HT-29 (cell line): ENCODE results near the gene MYH15. TPM values are rescaled to one million over a fixed set of nuclear protein-coding genes. Genes with fewer than 3 reads are reported as not detected.
A peak's percentile ranks its signal among the peaks of the same experiment; 100 is the strongest.
"Not testable (repeated sequence)": the region's sequence is repeated elsewhere in the genome, so short reads cannot be mapped to it uniquely, and the experiment has no call there.

Experiments used
- DNase-seq: peaks from one replicate; pipeline ENCODE4 v3.0.0-alpha.2; 2015; ENCODE audit warnings: low spot score
- total RNA-seq: library from RNA; depleted of rRNA; stranded (reverse); fragments of >200 nt; shearing (Covaris generic); gene quantifications from 2 replicates; pipeline ENCODE4 v1.2.3, GENCODE V29; 2014

MYH15 gene
- total RNA-seq, 1 experiment from 2014 or later: not detected

DNA sequence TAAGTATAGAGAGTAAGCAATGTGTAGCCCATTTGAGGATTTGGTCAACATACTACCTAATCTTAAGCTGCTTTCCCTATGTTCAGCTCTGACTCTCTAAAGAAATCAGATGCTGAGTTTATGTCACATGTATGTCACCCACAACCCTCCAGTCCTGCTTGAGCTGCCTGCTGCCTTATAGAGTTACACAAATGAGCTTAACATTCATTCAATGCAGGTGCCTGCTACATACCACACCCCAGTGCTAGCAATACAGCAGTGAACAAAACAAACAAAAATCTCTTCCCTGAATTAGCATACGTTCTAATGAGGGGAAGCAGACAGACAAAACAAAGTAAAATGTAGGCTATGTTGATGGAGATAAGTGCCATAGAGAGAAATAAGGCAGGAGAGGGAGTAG is 121.0 kb downstream of the MYH15 start:
- DNase-seq: no peak

DNA sequence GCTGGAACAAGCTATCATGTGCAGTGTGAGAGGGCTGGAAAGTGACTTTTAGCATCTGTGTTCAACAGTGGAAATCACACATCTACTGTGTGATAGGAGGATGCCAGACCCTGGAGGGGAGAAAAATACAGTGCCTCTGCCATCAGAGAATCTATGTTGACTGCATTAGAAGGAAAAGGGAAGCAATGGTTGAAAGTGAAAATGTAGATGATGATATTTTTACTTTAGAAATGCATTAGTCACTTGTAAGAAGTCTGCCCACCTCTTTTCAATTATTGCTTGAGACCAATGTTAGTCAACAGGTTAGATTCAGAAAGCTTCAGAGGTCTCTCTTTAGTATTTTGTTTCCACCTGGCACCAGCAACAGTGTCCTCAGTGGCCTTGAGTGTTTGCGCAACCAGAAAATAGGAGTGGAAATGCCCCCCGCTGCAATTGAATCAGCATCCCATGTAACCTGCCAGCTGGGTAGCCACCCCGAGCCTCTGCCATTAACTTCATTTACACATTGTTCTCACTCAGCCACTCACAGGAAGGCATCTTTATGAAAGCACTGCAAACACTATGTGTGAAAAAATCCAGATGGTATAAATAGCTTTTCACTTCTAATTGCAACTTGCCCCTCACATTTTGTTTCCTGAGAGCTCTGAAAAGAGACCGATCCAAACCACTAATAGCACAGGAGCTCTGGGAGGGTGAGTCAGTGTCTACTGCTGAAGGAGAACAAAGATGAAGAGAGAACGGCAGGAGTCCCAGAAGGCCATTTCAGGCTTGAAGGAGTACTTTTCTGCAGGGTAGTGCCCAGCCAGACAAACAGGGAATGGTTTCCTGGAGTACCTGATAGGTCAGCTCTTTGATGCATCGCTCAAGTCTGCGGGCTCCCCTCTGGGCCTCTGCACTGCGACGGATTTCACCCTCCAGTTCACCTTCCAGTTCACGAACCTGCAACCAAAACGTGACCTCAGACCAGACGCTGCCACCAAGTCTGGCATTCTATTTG is 122.0 kb downstream of the MYH15 start:
- no peak for DNase-seq

DNA sequence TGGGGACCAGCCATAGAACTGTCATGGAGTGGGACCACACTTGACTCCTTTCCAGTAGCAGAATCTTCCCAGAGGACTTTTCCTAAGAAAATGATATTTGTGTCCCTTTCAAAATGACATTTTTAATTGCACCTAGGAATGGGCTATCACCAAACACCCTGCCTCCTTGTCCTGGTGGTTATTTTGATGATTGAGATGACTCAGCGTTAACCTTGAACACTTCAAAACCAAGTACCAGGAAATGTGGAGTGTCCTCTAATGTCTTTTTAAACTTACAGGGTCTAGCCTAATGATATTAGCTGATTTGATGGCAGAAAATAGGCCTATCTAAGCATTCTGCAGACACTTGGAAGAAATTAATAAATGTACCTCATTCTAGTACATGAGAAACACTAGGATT is 123.3 kb downstream of the MYH15 start:
- DNase-seq: no peak

DNA sequence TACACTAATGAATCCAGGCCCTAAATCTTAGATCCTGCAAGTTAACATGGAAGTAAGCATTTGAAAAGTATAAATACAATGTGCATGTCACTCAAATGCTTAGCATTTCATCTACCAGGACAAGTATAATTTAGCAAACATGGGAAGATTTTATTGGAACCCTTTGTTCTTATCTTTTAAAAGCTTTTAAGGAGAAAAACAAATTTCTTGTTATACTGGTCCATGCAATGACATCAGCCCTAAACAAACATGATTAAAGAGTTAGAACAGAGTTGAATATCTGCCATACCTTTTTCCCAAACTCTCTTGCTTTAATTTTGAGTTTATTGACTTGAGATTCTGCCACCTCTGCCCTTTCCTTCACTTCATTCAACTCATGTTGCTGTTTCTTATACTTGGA is 127.1 kb downstream of the MYH15 start:
- peak; percentile 21 for DNase-seq

DNA sequence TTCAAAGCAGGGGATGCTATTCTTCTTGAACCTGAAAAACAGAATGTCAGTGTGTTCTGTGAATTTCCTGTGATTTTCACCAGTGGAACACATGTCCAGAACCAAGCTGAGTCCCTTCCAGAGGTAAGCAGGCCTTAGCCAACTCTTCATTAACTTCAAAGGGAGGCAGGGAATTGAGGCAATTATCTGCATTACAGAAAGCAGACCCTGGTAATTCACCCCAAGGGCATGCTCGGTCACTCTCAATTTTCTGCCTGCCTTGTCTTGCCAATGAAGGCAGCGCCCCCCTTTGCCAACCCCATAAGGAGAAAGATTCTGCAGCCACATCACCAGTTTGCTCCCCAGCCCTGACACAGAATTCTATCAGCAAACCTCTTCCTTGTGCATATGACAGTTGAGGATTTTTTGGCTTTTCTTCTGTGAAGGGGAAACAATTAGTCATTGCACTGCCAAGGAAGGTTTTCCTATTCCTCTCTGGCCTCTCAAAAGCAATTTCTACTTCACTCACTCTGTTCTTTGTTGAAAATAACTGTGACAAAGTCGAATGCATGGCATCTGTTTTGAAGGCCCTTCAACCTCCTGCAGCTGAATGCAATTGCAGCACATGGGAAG is 128.8 kb downstream of the MYH15 start:
- DNase-seq: no peak

DNA sequence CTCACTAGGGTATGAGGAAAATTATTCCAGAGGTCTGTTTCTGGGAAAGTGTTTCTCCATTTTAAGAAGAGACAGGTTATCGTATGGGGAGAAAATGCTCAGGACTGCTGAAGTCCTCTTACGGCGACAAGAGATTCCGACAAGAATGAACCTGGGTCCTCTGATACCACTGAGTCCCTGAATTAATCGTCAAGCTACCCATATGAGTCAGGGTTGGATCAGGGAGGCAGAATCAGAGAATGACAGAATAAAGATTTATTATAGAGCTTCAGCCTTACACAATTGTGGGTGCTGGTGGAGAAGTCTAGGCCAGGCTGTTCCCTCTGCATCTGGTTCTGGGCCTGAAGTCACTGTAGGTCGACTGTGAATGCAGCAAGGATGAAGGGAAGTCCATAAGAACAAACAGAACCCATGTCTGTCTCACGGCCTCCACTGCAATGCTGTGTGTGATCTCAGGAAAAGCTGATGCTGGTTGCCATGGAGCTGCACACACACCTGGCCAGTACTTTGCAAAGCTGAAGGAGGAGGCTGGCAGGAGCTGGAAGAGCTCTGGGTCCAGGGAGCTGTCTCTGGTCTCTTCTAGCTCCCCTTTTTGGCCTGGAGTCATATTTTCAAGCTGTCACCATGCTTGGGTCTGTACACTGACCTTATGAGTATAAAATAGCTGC is 130.1 kb downstream of the MYH15 start:
- DNase-seq: no peak

DNA sequence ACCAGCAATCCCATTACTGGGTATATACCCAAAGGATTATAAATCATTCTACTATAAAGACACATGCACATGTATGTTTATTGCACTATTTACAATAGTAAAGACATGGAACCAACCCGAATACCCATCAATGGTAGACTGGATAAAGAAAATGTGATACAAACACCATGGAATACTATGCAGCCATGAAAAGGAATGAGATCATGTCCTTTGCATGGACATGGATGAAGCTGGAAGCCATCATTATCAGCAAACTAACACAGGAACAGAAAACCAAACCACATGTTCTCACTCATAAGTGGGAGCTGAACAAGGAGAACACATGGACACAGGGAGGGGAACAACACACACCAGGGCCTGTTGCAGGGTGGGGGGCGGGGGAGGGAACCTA is 131.4 kb downstream of the MYH15 start:
- DNase-seq: not testable (repeated sequence)

DNA sequence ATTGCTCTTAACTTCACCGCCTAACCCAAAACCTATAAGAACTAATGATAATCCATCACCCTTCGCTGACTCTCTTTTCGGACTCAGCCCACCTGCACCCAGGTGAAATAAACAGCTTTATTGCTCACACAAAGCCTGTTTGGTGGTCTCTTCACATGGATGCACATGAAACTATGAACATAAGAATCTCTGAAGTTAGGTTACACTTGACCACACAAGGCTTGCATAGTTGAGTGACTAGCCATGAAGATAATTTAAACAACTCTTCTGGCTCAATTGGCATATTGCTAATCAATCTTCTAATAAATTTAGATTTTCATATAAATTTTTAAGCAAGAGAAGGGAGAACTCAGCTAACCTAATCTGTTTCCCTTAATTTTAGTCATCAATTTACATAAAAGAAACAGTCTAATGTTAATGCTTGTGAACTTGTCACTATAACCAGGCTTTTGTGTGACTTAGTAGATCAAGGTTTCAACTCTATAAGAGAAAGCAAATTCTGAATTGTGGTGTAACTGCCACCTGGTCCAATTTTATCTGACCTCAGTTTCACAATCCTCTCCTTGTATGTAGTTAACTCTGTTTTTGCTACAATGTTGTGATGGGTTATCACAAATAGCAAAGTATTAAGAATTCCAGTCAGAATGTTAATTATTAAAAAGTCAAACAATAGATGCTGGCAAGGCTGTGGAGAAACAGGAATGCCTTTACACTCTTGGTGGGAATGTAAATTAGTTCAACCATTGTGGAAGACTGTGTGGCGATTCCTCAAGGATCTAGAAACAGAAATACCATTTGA is 132.0 kb downstream of the MYH15 start:
- peak; percentile 48 for DNase-seq

DNA sequence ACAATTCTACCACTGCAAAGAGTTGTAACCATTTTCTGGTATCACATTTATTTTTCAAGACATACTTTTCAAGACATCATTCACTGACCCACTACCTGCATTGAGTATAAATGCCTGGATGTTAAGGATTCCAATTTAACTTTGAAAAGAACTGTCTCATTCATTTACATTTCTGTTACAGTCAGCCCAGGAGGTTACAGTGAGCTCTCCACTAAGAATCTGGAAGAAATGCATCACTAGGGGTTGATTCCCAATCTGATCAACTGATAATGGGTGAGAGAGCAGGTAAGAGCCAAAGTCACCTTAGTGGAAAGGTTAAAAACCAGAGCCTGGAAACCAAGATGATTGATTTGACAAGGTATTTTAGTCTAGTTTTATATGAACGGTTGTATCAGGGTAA is 133.0 kb downstream of the MYH15 start:
- peak; percentile 40 for DNase-seq

DNA sequence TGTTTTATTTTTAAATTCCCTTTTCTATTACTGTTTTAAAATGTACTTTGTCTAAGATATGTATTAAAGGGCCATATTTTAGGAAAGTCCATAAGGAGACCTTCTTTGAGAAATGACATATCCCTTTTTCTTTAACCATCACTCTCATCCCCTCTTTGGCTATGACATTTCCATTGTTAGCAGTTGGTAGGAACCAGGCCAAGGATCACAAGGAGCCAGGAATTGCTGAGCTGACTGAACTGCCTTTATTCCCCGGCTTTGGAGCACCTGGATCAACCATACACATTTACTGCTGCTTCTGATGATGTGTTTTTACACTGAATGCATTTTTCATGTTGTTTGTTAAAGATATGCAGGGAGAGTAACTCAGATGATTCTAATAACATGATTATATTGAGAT is 134.4 kb downstream of the MYH15 start:
- no peak for DNase-seq

DNA sequence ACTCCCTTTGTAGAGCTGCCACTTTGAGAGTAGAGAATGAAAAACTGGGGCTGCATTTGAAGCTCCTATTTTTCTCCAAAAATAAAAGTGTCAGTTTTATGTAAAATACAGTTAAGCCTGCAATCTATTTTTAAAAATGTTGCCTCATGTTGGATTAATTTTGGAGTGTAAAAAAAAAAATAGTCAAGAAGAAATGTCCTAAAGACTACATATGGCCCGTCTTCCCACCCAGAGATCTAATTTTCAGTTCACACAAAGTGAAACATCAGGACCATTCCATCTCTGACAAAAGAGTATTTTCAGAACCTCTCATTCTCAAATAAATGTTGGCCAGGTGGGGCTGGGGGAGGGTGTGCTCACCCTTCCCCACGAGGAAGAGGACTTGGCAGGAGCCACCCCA is 151.4 kb downstream of the MYH15 start:
- DNase-seq: no peak

DNA sequence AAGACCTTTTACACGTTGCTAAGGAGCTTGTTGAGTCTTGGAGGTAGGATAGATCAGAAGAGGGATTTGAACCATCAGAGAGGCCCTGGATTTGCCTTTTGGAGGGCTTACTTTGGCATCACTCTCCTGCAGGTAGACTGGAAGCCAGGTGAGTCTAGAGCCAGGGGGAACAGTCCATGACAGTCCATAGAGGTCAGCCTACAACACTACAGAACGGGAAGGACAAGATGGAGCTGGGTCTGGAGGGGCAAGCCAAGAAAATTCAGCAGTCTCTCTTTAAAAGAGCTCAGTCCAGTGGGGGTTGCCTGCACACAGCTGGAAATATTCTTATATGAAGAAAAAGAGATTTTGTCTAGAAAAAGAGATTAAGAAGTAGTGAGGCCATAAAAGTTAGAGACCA is 153.4 kb downstream of the MYH15 start:
- DNase-seq: no peak

DNA sequence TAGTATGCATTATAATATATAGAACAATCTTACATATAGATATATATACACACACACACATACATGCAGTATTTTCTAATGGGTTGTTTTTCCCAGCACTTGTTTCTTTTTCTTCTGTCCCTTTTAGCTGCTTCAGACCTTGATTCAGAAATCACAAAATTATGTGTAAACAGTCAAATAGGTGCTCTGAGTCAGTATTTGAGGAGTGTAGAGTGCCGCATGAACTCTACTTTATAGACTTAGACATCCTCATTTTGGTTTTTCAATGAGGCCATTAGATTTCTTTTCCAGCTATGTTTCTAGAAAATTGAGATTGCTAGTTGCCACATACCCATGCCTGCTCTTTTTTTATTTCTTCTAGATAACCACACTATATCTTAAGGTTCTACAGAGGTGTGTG is 155.8 kb downstream of the MYH15 start:
- DNase-seq: no peak

DNA sequence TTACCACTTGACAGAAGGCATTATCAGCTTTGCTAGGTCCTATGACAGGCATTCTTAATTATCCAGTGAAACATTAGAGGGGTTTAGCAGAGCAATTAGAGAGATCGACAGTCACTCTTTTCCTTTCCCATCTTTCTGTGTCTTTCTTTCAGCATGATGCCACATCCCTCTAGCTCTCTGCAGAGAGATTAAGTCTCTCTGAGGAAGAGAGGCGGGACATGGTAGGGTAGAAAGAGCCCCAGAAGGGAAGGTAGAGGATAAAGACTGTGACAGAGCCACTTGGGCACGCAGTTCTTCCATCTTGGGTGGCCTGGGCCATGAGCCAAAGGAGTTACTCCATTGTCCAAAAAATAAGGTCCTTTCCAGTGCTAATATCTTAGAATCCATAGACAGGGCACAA is 158.2 kb downstream of the MYH15 start:
- no peak for DNase-seq

DNA sequence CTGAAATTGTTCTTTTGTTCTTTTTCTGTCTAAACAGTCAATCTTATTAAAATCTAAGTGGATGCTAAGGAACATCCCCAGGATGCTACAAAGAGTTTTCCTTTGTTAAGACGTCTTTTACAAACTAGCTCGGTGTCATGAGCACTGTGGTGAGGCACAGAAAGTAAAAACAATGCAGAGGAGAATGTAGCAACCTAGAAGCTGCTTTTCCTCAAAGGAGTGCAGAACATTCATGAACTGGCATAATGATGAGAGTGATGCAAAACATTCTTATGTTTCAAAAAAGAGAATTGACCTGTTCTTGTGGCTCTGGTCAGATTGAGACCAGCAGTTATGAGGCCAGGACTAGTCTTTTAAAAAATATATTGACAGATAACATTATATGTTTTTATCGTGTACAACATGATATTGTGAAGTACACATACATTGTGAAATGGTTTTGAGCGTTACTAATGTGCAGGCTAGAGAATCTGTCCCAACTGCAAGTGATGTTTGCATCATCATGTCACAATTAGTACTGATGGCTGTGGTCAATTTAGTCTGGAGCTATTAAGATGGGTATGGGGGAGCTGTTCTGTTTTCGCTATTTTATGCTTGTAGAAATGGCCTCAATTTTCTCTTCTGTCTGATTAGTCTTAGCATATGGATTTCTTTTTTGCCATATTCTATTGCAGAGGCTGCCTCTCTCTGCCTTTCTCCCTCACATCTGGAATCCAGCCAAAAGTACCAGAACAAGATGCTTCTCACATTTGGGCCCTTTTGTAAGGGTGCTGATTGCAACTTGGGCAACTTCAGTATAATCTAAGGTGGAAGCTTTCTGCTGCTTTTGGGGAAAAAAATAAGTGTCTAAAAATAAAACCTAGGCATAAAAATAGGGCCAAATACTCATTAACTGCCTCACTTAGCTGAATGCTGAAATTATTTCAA is 163.8 kb downstream of the MYH15 start:
- DNase-seq: no peak

DNA sequence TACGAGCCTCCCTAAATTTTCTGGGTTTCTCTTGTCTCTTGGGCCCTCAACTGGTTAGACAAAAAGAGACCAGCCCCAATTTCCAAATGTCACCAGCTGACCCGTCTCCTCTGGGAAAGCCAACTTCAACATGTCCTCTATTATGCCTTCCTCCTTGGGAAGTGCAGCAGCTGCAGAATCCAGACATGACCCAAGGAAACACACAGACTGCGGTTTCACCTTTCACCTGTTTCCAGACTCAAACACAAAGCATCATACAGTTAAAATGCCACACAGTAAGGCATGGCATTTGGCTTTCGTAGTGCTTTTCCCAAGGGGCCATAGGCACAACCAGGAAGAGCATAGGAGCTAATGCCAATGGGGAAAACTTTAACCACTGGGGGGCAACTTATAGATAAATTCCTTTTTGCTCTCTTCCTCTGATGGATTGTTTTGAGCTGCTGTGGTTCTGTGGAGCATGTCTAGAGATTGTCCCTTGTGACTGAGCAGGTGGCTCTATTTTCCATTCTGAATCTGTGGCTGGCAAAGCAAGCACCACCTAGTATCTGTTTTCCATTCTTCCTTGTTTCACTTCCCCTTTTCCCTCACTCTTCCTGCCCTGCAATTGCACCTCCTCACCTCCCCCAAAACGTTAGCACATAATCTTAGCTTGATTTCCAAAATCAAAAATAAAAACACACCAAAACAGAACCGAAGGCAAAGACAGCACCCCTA is 164.7 kb downstream of the MYH15 start:
- DNase-seq: peak; percentile 62

DNA sequence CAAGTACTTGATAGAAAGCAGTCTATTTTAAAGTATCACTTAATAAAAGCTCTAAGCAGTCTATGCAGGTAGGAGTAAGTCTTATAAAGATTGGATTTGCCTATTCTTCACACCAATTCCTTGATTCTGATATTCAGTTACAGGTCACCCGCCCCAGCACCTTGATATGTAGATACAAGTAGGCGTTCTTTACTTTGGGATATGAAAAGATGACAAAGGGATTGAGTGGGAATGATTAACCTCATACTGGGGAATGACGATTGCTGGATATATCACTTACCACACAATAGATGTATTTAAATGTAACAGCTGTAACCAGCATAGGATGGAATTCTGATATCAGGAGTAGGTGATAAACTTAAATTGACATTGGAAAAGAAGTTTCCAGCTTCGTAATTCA is 166.9 kb downstream of the MYH15 start:
- DNase-seq: no peak

DNA sequence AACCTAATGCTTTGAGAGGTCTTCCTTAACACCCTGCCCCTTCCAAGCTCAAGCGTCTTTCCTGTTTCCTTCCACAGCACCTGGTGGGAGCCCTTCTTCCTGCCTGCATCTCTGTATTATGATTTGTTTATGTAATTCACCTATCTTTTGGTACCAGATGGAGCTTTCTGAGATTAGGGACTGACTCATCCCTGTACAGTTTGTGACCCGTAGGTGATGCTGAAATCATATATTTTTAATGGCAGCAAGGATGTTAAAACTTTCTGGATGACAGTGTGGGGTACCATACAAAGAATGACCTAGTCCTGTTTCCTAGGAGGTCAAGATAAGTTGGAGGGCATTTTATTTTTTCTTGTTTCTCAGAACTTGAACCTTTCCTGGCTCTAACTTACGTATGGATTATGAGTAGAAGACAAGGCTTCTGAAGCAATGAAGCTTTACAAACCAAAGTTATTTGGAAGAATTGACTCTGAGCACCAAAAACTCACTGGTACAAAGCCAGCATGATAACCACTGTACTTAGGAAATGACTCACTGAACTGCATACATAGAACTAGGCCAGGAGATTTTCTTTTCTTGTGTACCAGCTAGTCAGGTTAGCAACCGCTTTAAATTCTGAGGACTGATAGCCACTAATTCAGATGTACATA is 167.4 kb downstream of the MYH15 start:
- no peak for DNase-seq

DNA sequence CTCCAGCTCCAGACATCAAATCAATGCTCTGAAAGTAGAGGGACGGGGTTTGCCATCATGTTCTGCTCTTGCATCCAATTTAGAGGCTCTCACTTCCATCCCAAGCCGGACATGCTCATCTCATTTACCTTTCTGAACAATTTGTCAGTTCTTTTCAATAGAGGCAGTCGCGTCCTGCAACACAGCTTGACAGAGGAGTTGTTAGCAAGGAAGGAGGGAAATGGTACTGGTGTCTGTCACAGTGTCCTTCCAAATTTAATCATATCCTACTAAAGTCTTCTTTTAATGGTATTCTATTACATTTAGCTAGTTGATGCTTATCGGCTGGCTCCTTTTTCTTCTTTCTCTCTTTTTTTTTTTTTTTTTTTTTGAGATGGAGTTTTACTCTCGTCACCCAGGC is 168.5 kb downstream of the MYH15 start:
- DNase-seq: no peak
